GM12878 (cell line): ENCODE measurements around the gene NKIRAS1. TPM values are rescaled to one million over a fixed set of nuclear protein-coding genes. Genes with fewer than 3 reads are reported as not detected.

Source experiments
- BHLHE40 ChIP-seq, 2 experiments: fragments of 450-650 bp in 1 of 2; IDR thresholded peaks; 2 replicates each; pipeline ENCODE4 v1.6.1; 2011 to 2017; ENCODE audit warnings: low read depth in 2 of 2, borderline replicate concordance in 1 of 2, improper control_type of control experiment in 1 of 2, low read length in 1 of 2, mild to moderate bottlenecking in 1 of 2
- CREB1 ChIP-seq: IDR thresholded peaks from 2 replicates; pipeline ENCODE4 v1.6.1; 2012; ENCODE audit warnings: low read depth, mild to moderate bottlenecking, inconsistent platforms
- KLF5 ChIP-seq: fragments of 450-650 bp; IDR thresholded peaks from 2 replicates; pipeline ENCODE4 v1.6.1; 2014; ENCODE audit warnings: mild to moderate bottlenecking; ENCODE audit not compliant: partially characterized antibody
- POU2F2 ChIP-seq: IDR thresholded peaks from 3 replicates; pipeline ENCODE4 v1.6.1; 2011; ENCODE audit warnings: low read depth, mild to moderate bottlenecking, low read length, borderline replicate concordance
- TAF1 ChIP-seq: IDR thresholded peaks from 2 replicates; pipeline ENCODE4 v1.6.1; 2011; ENCODE audit warnings: mild to moderate bottlenecking, low read depth, low read length, borderline replicate concordance
- ZBTB40 ChIP-seq: fragments of 450-650 bp; IDR thresholded peaks from 2 replicates; pipeline ENCODE4 v1.6.1; 2016; ENCODE audit warnings: mild to moderate bottlenecking, moderate library complexity, borderline replicate concordance
- polyA plus RNA-seq, 11 experiments: library from polyadenylated mRNA; depleted of rRNA in 4 of 11; unstranded in 6 of 11; stranded (reverse) in 5 of 11; fragments of >200 nt; fragmentation: Nextera tagmentation in 4 of 11; fragmentation: Illumina TruSeq in 1 of 11; extraction: Ambion mirVana in 4 of 11; extraction: Trizol in 1 of 11; gene quantifications; 1 replicate in 1 of 11; 2 replicates in 10 of 11; pipeline versions ENCODE4 v1.2.1 to v1.2.3, GENCODE V29; 2011 to 2016; ENCODE audit warnings: inconsistent platforms in 2 of 11, missing spikeins in 2 of 11, low read depth in 1 of 11
- total RNA-seq, 4 experiments: library from RNA; depleted of rRNA in 3 of 4; stranded (reverse); fragments of >200 nt in 3 of 4; fragmentation: Illumina TruSeq in 1 of 4; extraction: Trizol in 1 of 4; gene quantifications; 2 replicates each; pipeline versions ENCODE4 v1.2.1 to v1.2.3, GENCODE V29; 2013 to 2021
- TF ChIP-seq, protein P1 (sequence below): IDR thresholded peaks from 2 replicates; pipeline ENCODE4 v1.6.1; 2011; ENCODE audit warnings: borderline replicate concordance, low read depth, mild to moderate bottlenecking, moderate library complexity, mixed read lengths, low read length; ENCODE audit not compliant: insufficient read depth; ENCODE audit errors: extremely low read length
- TF ChIP-seq, protein P2 (sequence below): IDR thresholded peaks from 2 replicates; pipeline ENCODE4 v1.6.1; 2011; ENCODE audit warnings: low read depth, mild to moderate bottlenecking, low read length, moderate library complexity, borderline replicate concordance; ENCODE audit errors: extremely low read depth

NKIRAS1 gene
- total and polyA plus RNA-seq, 10 of the 15 experiments (the other 5 are each of a cell fraction or from before 2014, with no cell fraction given) = 7.1 to 17.9 (median 10.9) TPM

DNA sequence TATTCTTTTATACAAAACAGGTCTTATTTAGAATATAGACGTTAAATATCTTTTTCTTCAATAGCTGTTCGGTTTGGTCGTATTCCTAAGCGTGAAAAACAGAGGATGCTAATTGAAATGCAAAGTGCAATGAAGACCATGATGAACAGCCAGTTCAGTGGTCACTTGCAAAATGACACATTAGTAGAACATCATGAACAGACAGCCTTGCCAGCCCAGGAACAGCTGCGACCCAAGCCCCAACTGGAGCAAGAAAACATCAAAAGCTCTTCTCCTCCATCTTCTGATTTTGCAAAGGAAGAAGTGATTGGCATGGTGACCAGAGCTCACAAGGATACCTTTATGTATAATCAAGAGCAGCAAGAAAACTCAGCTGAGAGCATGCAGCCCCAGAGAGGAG, 45.1 kb upstream of the NKIRAS1 start (continued):
- TF ChIP-seq ZBTB40 (no peak), TAF1 (no peak), CREB1 (no peak), KLF5 (no peak), POU2F2 (no peak), BHLHE40 (IDR thresholded peaks at IDR 0.05; ENCODE audit: borderline replicate concordance in 1 of 2, low read depth in 2 of 2, low read length in 1 of 2) (no peak)
- TF ChIP-seq, protein P1, sequence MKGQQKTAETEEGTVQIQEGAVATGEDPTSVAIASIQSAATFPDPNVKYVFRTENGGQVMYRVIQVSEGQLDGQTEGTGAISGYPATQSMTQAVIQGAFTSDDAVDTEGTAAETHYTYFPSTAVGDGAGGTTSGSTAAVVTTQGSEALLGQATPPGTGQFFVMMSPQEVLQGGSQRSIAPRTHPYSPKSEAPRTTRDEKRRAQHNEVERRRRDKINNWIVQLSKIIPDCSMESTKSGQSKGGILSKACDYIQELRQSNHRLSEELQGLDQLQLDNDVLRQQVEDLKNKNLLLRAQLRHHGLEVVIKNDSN = no peak
- TF ChIP-seq, protein P2, sequence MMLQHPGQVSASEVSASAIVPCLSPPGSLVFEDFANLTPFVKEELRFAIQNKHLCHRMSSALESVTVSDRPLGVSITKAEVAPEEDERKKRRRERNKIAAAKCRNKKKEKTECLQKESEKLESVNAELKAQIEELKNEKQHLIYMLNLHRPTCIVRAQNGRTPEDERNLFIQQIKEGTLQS = no peak
